GM18517 (cell line): ENCODE data around the gene SHB.

Experiments
- ATAC-seq: cut with Tn5 transposase; IDR thresholded peaks from one replicate; pipeline ENCODE4 v1.9.1; 2021; ENCODE audit warnings: mild to moderate bottlenecking, moderate library complexity; ENCODE audit not compliant: unreplicated experiment

Gene SHB

GRCh38 chr9:38010918-38011704 lies 57.9 kb downstream of the SHB start:
- ATAC-seq, result no peak

GRCh38 chr9:38009990-38010389 lies 59.0 kb downstream of the SHB start:
- no peak for ATAC-seq

- no peak for ATAC-seq
Measured at GRCh38 chr9:38009035-38009501, 60.0 kb downstream of the SHB start.

GRCh38 chr9:38008168-38009034 lies 60.6 kb downstream of the SHB start:
- peak; percentile 83 for ATAC-seq

GRCh38 chr9:38007016-38007415 lies 62.0 kb downstream of the SHB start:
- ATAC-seq, result no peak

- ATAC-seq, result no peak
Measured at GRCh38 chr9:38006163-38006562, 62.9 kb downstream of the SHB start.

- no peak for ATAC-seq
Measured at GRCh38 chr9:38004809-38005560, 64.0 kb downstream of the SHB start.

GRCh38 chr9:38003946-38004808 lies 64.8 kb downstream of the SHB start:
- ATAC-seq, result no peak

- no peak for ATAC-seq
Measured at GRCh38 chr9:38003230-38003629, 65.8 kb downstream of the SHB start.

- ATAC-seq, result no peak
Measured at GRCh38 chr9:38001430-38001829, 67.6 kb downstream of the SHB start.

GRCh38 chr9:38000735-38001134 lies 68.3 kb downstream of the SHB start:
- ATAC-seq, result no peak

GRCh38 chr9:38000332-38000731 lies 68.7 kb downstream of the SHB start:
- no peak for ATAC-seq

GRCh38 chr9:37999588-38000189 lies 69.3 kb downstream of the SHB start:
- ATAC-seq, result no peak

- ATAC-seq, result no peak
Measured at GRCh38 chr9:37998881-37999587, 70.0 kb downstream of the SHB start.

- no peak for ATAC-seq
Measured at GRCh38 chr9:37997636-37998374, 71.2 kb downstream of the SHB start.

- no peak for ATAC-seq
Measured at GRCh38 chr9:37996819-37997217, 72.2 kb downstream of the SHB start.

- no peak for ATAC-seq
Measured at GRCh38 chr9:37995961-37996818, 72.8 kb downstream of the SHB start.

- ATAC-seq, result no peak
Measured at GRCh38 chr9:37995348-37995737, 73.7 kb downstream of the SHB start.
